ENCODE data around the gene CCL20. TPM values are rescaled to one million over a fixed set of nuclear protein-coding genes. Genes with fewer than 3 reads are reported as not detected.

Gene CCL20
- total and polyA plus RNA-seq, 5 donors, result not detected

DNA sequence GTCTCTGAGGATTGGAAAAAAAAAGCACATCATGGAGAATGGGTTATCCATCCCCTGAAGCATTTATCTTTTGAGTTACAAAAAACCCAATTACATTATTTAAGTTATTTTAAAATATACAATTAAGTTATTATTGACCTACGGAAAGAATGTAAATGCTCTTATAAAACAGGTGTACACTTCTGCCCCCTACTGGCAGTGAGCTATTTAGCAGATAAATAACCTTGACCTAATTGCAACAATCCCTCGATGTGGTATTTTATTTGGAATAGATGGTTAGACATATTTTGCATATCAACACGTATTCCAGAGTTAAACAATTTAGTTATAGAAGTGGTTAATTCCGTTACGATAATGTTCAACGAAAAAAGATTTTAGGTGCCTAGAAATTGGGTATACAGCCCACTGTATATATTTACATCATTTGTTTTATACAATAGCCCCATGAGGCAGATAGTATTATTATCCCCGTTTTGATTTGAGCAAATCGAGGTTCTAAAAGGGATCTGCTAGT is 48.6 kb downstream of the CCL20 start:
- H3K27me3 ChIP-seq (ENCODE audit: control insufficient read depth, insufficient read depth), result no peaks in the 10 kb centered on the region
- DNase-seq (no peak), ATAC-seq (no peak)
- no peak overlapping the region for H3K4me3 ChIP-seq (ENCODE audit: low read length)
- 48% methylated on average over 8 of the region's 8 CpGs for WGBS
- intact Hi-C loops (cut with DNase I), result no loop called here
- H3K4me1 ChIP-seq (ENCODE audit: control insufficient read depth, insufficient read depth, low read length), result peaks cover 7% of the 10 kb centered on the region
- H3K27ac ChIP-seq (ENCODE audit: low read length), result no peak overlapping the region
- no peaks in the 10 kb centered on the region for H3K9me3 ChIP-seq (ENCODE audit: control insufficient read depth, low read length)

DNA sequence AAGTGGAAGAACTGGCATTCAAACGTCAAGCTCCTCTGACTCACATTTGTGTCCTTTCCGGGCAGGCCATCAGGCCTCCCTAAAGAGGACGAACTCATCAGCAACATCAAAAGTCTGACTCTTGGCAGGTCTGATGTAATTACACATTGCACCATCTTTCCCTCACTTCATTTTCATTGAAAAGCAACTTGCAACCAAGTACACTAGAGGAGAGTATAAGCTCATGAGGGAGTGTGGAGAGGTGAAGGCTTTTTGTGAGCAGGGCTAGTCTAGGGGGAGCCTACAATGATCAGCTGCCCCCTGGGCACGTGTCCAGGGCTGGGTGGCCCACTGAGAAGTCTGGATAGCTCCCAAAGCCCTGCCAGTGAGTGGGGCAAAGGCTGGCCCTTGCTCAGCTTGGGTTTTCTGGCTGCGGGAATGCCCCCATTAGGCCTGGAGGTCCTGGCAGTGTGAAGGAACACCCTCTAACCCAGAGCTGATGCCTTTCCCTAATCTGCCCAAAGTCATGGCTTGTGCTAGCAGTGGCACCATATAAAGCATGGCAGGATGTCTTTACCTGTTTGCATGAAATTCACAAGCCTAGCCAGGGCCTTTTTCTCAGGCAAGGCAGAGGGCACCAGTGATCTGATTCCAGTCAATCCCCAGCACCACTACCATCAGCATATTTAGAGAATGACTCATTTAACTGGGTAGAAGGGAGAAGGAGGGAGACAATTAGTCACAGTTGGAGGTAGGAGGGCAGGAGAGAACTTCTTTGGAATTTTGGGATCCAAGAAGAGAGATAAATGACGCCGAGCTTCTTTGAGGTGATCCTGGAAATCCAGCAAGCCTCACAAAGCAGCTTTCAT is 49.3 kb downstream of the CCL20 start:
- peaks cover 7% of the 10 kb centered on the region for H3K4me1 ChIP-seq (ENCODE audit: control insufficient read depth, insufficient read depth, low read length)
- DNase-seq (peak in 2 of 3 donors; percentile 54 to 65), ATAC-seq (peak; percentile 7 to 69)
- intact Hi-C loops (cut with DNase I), result no loop called here
- no peak overlapping the region for H3K4me3 ChIP-seq (ENCODE audit: low read length)
- no peaks in the 10 kb centered on the region for H3K27me3 ChIP-seq (ENCODE audit: control insufficient read depth, insufficient read depth)
- H3K27ac ChIP-seq (ENCODE audit: low read length), result peak overlapping the region; percentile 11
- WGBS, result 70% methylated on average over 7 of the region's 7 CpGs
- H3K9me3 ChIP-seq (ENCODE audit: control insufficient read depth, low read length), result no peaks in the 10 kb centered on the region

DNA sequence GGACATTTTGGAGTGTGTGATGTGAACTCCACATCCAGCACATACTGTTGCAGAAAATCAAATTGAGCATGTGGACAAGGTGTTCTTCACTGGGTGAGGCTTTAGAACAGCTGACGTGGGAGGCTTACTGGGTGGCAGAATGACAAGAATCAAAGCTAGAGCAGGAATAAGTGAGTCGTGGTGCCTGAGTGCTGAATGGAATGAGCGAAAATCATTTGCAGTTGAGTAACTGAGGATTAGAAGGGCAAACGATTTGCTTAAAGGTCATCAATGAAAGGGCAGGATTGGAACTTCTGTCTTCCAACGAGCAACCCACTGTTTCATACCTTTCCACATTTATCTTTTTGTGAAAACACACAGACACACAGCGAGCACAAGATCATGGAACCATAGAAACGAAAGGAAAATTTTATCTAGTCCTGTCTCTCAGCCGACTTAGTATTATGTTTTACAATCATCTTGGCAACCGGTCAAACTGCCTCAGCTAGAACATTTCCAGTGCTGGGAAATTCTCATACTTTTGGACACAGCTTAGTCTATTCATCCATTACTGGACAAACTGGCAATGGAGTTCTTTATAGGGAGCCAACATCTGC is 50.6 kb downstream of the CCL20 start:
- DNase-seq (no peak), ATAC-seq (peak; percentile 61 to 85)
- H3K4me1 ChIP-seq (ENCODE audit: control insufficient read depth, insufficient read depth, low read length), result peaks cover 7% of the 10 kb centered on the region
- intact Hi-C loops (cut with DNase I), result no loop called here
- no peak overlapping the region for H3K4me3 ChIP-seq (ENCODE audit: low read length)
- no peaks in the 10 kb centered on the region for H3K9me3 ChIP-seq (ENCODE audit: control insufficient read depth, low read length)
- no peaks in the 10 kb centered on the region for H3K27me3 ChIP-seq (ENCODE audit: control insufficient read depth, insufficient read depth)
- H3K27ac ChIP-seq (ENCODE audit: low read length), result peak overlapping the region; percentile 44
- WGBS, result 38% methylated on average over 9 of the region's 9 CpGs

DNA sequence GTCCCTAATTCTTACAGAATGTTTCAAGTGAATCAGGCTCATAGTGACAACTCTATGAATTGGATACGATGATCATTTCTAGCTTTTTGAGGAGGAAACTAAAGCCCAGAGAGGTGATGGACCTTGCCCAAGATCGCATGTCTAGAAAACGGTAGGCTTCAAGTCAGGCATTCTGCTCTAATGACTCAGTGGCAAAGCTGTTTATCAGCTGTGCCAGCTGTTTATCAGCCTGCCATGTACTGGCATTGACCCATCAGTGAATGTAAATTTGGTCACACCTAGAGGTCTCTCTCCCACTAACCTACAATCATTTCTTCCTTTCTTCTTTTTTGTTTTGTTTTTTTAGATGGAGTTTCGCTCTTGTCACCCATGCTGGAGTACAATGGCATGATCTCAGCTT is 51.6 kb downstream of the CCL20 start:
- no peaks in the 10 kb centered on the region for H3K9me3 ChIP-seq (ENCODE audit: control insufficient read depth, low read length)
- intact Hi-C loops (cut with DNase I), result no loop called here
- peaks cover 7% of the 10 kb centered on the region for H3K4me1 ChIP-seq (ENCODE audit: control insufficient read depth, insufficient read depth, low read length)
- DNase-seq (no peak), ATAC-seq (no peak)
- no peaks in the 10 kb centered on the region for H3K27me3 ChIP-seq (ENCODE audit: control insufficient read depth, insufficient read depth)
- H3K27ac ChIP-seq (ENCODE audit: low read length), result no peak overlapping the region
- 87% methylated on average over 4 of the region's 4 CpGs for WGBS
- no peak overlapping the region for H3K4me3 ChIP-seq (ENCODE audit: low read length)

Other genes with a start within 250 kb of the CCL20 start
- gene SCYGR2, start 214.9 kb upstream of the CCL20 start, total RNA-seq, result not detected
- not detected for gene SCYGR2, start 214.9 kb upstream of the CCL20 start, polyA plus RNA-seq
- gene SCYGR3, start 199.0 kb upstream of the CCL20 start, total RNA-seq, result not detected
- gene SCYGR3, start 199.0 kb upstream of the CCL20 start, polyA plus RNA-seq, result not detected
- not detected for gene SCYGR4, start 196.3 kb upstream of the CCL20 start, total RNA-seq
- gene SCYGR4, start 196.3 kb upstream of the CCL20 start, polyA plus RNA-seq, result not detected
- gene SCYGR5, start 147.0 kb upstream of the CCL20 start, total RNA-seq, result not detected
- not detected for gene SCYGR5, start 147.0 kb upstream of the CCL20 start, polyA plus RNA-seq
- 1 to 10 TPM in 2 of 4 donors, under 1 TPM in 2; 0.29 to 5.0 (median 0.87) TPM for gene SLC19A3, start 95.8 kb upstream of the CCL20 start, total RNA-seq
- gene SLC19A3, start 95.8 kb upstream of the CCL20 start, polyA plus RNA-seq, result 3.5 TPM
- not detected for gene SCYGR6, start 89.1 kb upstream of the CCL20 start, total RNA-seq
- not detected for gene SCYGR6, start 89.1 kb upstream of the CCL20 start, polyA plus RNA-seq
- gene SCYGR7, start 85.5 kb upstream of the CCL20 start, total RNA-seq, result not detected
- not detected for gene SCYGR7, start 85.5 kb upstream of the CCL20 start, polyA plus RNA-seq
- gene SCYGR8, start 67.9 kb upstream of the CCL20 start, total RNA-seq, result not detected
- not detected for gene SCYGR8, start 67.9 kb upstream of the CCL20 start, polyA plus RNA-seq
- gene DAW1, start 57.8 kb downstream of the CCL20 start, total RNA-seq, result under 1 TPM in 2 of 4 donors, not detected in 2; 0.15 to 0.56 TPM
- gene DAW1, start 57.8 kb downstream of the CCL20 start, polyA plus RNA-seq, result 0.09 TPM